HepG2 (cell line): ENCODE data around the gene ALG3. TPM values are rescaled to one million over a fixed set of nuclear protein-coding genes. Genes with fewer than 3 reads are reported as not detected.

Experiments
- FOXK2 ChIP-seq: fragments of 450-650 bp; IDR thresholded peaks from 2 replicates; pipeline ENCODE4 v1.6.1; 2016
- GTF3A ChIP-seq: sonication (generic); formaldehyde crosslinking; conservative IDR thresholded peaks from 2 replicates; pipeline ENCODE4 v1.4.0; 2020; ENCODE audit warnings: mild to moderate bottlenecking, missing genetic modification reagents
- HOMEZ ChIP-seq: IDR thresholded peaks from 2 replicates; pipeline ENCODE4 v1.6.1; 2016; ENCODE audit warnings: low read depth
- PLSCR1 ChIP-seq: sonication (generic); formaldehyde crosslinking; IDR thresholded peaks from 2 replicates; pipeline ENCODE4 v1.5.0; 2020; ENCODE audit warnings: missing genetic modification reagents, mild to moderate bottlenecking, borderline replicate concordance
- SOX6 ChIP-seq, 2 experiments: fragments of 450-650 bp in 1 of 2; sonication (generic) in 1 of 2; formaldehyde crosslinking in 1 of 2; IDR thresholded peaks; 2 replicates each; pipeline versions ENCODE4 v1.4.0 to v1.6.1; 2017 to 2020; ENCODE audit warnings: antibody characterized with exemption in 1 of 2, mild to moderate bottlenecking in 1 of 2, missing genetic modification reagents in 1 of 2
- ZNF280D ChIP-seq: sonication (generic); formaldehyde crosslinking; IDR thresholded peaks from 2 replicates; pipeline ENCODE4 v1.5.1; 2020; ENCODE audit warnings: mild to moderate bottlenecking, missing genetic modification reagents
- ZNF317 ChIP-seq: sonication (generic); formaldehyde crosslinking; IDR thresholded peaks from 2 replicates; pipeline ENCODE4 v1.5.0; 2020; ENCODE audit warnings: mild to moderate bottlenecking, missing genetic modification reagents
- ZNF550 ChIP-seq: sonication (generic); formaldehyde crosslinking; IDR thresholded peaks from 2 replicates; pipeline ENCODE4 v1.4.0; 2020; ENCODE audit warnings: mild to moderate bottlenecking, missing genetic modification reagents, borderline replicate concordance
- ZNF577 ChIP-seq: sonication (generic); formaldehyde crosslinking; IDR thresholded peaks from 2 replicates; pipeline ENCODE4 v1.4.0; 2020; ENCODE audit warnings: mild to moderate bottlenecking, low read depth, missing genetic modification reagents, borderline replicate concordance
- ZNF597 ChIP-seq: sonication (generic); formaldehyde crosslinking; IDR thresholded peaks from 2 replicates; pipeline ENCODE4 v1.5.0; 2020; ENCODE audit warnings: missing genetic modification reagents
- ZNF687 ChIP-seq: sonication (generic); formaldehyde crosslinking; IDR thresholded peaks from 2 replicates; pipeline ENCODE4 v1.5.1; 2020; ENCODE audit warnings: mild to moderate bottlenecking, missing genetic modification reagents, moderate library complexity
- ZNF816 ChIP-seq: sonication (generic); formaldehyde crosslinking; IDR thresholded peaks from 2 replicates; pipeline ENCODE4 v1.8.0; 2022; ENCODE audit warnings: missing genetic modification reagents, mild to moderate bottlenecking, borderline replicate concordance
- ZNF83 ChIP-seq: sonication (generic); formaldehyde crosslinking; IDR thresholded peaks from 2 replicates; pipeline ENCODE4 v1.4.0; 2020; ENCODE audit warnings: missing genetic modification reagents, mild to moderate bottlenecking, borderline replicate concordance
- ZSCAN5A ChIP-seq: sonication (generic); formaldehyde crosslinking; IDR thresholded peaks from 2 replicates; pipeline ENCODE4 v1.8.0; 2022; ENCODE audit warnings: mild to moderate bottlenecking, missing genetic modification reagents, borderline replicate concordance
- polyA plus RNA-seq, 8 experiments: library from polyadenylated mRNA; depleted of rRNA in 3 of 8; stranded (reverse) in 7 of 8; unstranded in 1 of 8; fragments of >200 nt; fragmentation: Illumina TruSeq in 4 of 8; extraction: Trizol in 4 of 8; gene quantifications; 2 replicates each; pipeline versions ENCODE4 v1.2.1 to v1.2.3, GENCODE V29; 2011 to 2016; ENCODE audit warnings: low read depth in 4 of 8, missing spikeins in 1 of 8, mixed read lengths in 1 of 8; ENCODE audit not compliant: insufficient read depth in 1 of 8
- total RNA-seq, 5 experiments: library from RNA; depleted of rRNA; stranded (reverse); fragments of >200 nt; fragmentation: Illumina TruSeq; extraction: Trizol; gene quantifications; 2 replicates each; pipeline ENCODE4 v1.2.3, GENCODE V29; 2016; ENCODE audit warnings: low read depth in 1 of 5

Gene ALG3
- total and polyA plus RNA-seq, 2 of the 13 experiments (the other 11 are each of a cell fraction or from before 2014, with no cell fraction given), result 46.6 to 57.1 TPM

GRCh38 chr3:184241447-184242296 is 7.1 kb downstream of the ALG3 start (continued):
- TF ChIP-seq ZNF597 (CRISPR knock-in tag), result no peak
- peak; percentile 93 for TF ChIP-seq GTF3A (CRISPR knock-in tag)
- 0 out of 2 replicates have a peak, but pooled peaks have one; percentile 64 for TF ChIP-seq ZNF577 (CRISPR knock-in tag)
- TF ChIP-seq HOMEZ (CRISPR knock-in tag), result peak; percentile 59; the same call in 1 of the 2 replicates
- no peak for TF ChIP-seq FOXK2
- no peak; the same call in 1 of the 2 replicates for TF ChIP-seq ZNF83 (CRISPR knock-in tag)
- no peak for TF ChIP-seq PLSCR1 (CRISPR knock-in tag)
- TF ChIP-seq ZNF687, result peak; percentile 96
- TF ChIP-seq ZNF816 (CRISPR knock-in tag), result 0 out of 2 replicates have a peak, but pooled peaks have one; percentile 46
- no peak for TF ChIP-seq ZNF280D (CRISPR knock-in tag)
- TF ChIP-seq SOX6 (IDR thresholded peaks at IDR 0.05), result no peak
- peak; percentile 88 for TF ChIP-seq SOX6 (CRISPR knock-in tag; IDR thresholded peaks at IDR 0.05)
- TF ChIP-seq ZNF550 (CRISPR knock-in tag), result no peak
- peak; percentile 85; the same call in 1 of the 2 replicates for TF ChIP-seq ZSCAN5A (CRISPR knock-in tag)
- no peak for TF ChIP-seq ZNF317 (CRISPR knock-in tag)
